HG02981 (cell line): ENCODE results near the gene TLE2.
"Not testable (repeated sequence)": the region's sequence is repeated elsewhere in the genome, so short reads cannot be mapped to it uniquely, and the experiment has no call there.

ENCODE experiments used
- ATAC-seq: cut with Tn5 transposase; IDR thresholded peaks from one replicate; pipeline ENCODE4 v1.9.1; 2021; ENCODE audit warnings: mild to moderate bottlenecking, moderate library complexity; ENCODE audit not compliant: unreplicated experiment

The TLE2 gene

DNA sequence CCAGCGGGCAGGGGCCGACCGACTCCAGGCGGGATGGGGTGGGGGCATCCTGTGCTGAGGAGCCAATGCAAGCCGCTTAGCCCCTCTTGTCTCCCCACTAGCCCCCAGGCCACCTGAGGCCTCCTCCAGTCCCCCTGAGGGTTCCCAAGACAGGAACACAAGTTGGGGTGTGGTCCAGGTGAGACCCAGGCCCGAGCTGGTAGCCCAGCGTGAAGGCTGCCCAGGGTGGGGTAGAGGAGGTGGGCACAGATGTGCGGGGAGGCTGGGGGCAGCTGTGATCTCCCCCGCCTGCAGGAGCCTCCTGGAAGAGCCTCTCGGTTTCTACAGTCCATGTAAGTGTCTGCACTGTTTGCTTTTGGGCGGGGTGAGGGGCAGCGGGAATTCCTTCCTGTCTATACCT lies 41.3 kb downstream of the TLE2 start:
- no peak for ATAC-seq

DNA sequence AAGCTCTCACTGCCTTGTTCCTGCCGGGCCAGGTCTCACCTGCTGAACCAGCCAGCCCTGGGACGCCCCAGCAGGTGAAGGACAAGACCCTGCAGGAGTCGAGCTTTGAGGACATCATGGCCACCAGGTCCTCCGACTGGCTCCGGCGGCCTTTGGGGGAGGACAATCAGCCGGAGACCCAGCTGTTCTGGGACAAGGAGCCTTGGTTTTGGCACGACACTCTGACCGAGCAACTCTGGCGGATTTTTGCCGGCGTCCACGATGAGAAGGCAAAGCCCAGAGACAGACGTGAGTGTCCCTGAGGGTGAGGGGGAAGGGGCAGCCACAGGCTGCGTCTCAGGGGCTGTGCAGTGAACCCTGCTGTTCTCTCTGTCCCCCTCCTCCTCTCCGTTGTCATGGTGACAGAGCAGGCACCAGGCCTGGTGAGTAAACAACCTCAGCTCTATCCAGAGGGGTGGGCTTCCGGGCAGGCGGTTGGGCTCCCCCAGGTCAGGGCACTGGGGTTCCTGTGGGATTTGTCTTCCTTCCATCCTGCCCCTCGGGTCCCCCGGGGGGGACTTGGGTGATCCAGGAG lies 42.0 kb downstream of the TLE2 start:
- ATAC-seq, result no peak

DNA sequence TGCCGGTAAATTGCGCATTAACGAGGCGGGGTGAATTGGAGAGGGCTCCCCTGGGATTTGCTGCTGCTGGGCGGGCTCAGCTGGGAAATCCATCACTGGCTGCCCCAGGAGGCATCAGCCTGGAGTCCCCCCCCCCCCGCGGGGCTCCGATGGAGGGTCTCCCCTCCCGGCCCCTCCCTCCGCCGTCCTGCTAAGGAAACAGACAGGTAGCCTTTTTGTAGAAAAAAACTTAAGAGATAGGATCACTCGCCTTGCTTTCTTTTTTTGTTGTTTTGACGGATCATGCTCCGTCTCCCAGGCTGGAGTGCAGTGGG lies 44.9 kb downstream of the TLE2 start:
- no peak for ATAC-seq

DNA sequence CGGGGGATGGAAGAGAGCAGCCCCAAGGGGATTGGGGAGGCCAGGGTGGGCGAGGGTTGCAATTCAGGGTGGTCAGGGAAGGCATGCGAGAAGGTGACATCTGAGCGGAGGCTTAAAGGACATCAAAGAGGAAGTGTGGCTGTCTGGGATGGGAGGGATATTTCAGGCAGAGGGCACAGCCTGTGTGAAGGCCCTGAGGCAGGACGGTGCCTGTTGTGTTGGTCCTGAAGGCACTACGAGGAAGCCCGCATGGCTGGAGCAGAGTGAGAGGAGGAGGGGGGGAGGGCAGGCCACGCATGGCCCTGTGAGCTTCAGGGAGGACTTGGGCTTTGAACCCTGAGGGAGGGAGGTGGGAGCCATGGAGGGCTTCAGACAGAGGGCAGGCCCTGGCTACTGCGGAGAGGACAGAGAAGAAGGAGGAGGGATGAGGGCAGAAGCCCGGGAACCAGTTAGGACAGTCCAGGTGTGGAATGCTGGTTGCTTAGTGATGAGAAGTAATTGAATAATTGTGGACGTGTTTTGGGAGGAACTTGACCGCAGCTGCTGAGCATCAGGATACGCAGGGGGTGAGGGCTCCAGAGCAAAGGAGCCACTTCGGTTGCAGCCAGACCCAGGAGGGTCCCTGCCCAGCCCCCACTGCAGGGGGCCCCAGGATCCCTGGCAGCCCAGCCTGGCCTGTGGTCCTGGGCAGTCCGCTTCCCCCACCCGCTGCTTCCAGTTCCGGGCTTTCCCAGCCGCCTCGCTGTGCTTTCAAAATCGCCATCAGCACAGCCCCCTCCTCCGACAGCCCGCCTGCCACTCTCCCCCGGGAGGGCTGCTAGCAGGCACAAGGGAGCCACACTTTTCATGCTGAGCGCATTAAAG lies 45.5 kb downstream of the TLE2 start:
- no peak for ATAC-seq

DNA sequence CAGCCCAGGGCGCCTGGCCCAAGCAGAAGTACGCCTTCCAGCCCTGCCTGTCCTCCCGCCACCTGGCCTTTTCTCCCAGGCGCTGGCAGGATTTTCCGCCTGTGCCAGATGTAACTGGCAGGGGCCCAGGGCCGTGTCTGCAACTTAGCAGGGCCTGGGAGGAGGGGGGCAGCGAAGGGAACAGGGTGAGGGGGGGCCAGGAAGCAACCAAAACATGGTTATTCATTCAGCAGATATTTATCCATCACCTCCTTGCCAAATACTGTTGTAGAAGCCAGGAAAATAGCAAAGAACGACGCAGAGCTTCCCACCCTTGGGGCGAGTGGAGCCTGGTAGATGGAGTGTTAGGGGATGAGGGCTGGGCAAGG lies 46.1 kb downstream of the TLE2 start:
- ATAC-seq, result no peak

DNA sequence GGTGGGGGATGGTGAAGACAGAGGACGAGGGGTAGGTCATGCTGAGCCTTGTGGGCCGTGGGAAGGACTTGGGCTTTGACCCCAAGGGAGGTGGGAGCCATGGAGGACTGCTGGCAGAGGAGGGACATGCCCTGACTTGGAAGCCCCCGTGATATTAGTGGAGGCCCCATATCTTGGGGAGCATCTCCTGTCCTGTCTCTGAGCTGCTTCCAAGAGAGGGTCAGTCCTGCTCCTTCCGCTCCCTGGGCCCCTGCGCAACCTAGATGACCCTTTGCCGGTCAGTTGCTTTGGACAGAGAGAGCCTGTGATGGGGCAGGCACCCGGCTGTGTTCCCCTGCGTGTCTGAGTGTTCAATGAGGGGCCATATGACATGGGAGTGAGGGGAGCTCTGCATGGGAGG lies 46.5 kb downstream of the TLE2 start:
- no peak for ATAC-seq

DNA sequence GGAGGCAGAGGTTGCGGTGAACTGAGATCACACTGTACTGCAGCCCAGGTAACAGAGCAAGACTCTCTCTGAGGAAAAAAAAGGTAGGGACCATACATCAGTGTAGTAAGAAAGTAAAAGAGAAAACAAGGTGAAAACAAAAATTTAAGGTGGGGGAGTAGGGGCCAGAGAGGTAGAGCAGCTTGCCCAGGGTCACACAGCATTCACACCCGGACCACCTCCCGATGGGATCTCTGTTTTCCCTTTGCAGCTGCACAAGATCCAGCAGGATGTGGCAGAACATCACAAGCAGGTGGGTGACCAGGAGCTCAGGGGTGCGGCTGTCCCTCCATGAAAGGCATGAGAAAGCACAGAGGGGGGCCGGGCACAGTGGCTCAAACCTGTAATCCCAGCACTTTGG lies 47.2 kb downstream of the TLE2 start:
- no peak for ATAC-seq

DNA sequence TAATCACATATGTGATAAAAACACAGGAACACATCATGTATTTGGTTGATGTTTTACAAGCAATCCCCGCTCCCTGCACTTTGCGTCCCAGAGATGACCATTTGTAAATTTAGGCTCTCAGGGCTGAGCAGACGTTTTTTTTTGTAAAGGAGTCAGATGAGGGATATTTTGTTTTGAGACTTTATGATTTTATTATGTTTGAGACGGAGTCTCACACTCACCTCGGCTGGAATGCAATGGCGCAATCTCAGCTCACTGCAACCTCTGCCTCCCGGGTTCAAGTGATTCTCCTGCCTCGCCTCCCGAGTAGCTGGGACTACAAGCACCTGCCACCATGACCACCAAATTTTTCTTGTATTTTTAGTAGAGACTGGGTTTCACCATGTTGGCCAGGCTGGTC lies 50.3 kb downstream of the TLE2 start:
- ATAC-seq, result no peak

DNA sequence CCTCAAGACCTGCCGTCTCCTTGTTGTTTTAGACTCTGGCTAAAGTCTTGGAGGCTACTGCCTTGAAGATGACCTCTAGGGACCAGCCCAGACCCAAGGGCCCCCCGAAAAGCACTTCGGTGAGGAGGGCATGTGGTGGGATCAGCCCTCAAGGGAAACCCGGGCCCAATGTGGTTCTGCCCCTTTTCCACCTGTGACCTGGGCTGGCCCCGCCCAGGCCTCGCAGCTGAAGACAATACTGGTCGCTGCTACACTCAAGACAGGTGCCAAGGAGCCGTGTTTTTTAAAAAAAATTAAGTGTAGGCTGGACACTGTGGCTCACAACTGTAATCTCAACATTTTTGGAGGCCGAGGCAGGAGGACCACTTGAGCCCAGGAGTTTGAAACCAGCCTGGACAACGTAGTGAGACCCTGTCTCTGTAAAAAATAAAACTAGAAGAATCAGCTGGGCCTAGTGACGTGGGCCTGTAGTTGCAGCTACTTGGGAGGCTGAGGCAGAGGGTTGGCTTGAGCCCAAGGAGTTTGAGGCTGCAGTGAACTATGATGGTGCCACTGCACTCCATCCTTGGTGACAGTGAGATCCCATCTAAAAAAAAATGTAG lies 50.8 kb downstream of the TLE2 start:
- ATAC-seq, result no peak

DNA sequence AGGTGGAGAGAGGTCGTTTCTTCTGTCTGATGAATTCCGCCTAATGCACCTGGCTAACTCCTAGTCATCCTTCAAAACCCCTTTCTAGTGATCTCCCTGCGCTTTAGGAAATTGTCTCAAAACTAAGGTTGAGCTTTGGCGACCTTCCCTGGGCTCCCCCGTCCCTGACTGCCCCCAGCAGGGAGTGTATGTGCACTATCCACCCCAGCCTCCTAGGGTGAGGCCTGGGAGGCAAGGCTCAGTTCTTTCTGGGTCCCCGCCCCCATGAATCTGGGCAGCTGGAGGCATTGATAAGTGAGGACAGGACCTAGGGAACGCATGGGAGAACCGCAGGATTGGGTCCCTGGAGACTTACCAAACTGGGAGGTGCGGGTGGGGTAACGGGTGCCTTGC lies 51.3 kb downstream of the TLE2 start:
- no peak for ATAC-seq

DNA sequence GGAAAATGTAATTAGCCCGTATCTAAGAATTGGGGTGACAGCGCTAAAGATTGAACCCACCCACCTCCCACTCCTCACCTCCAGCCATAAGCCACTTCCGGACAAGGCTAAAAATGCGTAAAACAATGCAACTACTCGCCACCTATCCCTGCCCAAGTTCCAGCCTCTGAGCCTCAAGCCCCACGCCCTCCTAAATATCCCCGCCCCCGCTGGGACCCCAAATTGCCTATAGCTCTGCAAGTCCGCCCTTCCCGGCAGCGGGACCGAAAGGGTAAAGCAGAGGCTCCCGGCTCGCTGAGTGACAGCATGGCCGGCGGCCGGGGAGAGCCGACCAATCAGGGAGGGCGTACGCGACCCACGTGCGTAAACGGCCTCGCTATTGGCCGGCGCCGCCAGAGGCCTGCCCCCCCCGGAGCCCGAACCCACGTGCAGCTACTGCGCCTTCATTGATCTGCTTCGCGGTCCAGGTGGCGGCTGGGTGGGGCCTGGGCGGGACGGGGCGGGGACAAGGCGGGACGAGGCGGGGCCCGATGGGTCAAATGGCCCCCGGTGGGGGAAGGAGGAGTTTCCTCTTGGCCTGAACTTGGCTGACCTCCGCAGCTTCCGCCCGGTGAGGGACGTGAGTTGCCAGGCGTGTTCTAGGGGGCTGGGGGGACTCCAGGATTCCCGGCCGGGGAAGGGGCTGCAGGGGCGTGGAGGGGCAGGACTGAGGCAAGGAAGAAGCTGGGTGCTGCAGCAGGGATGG lies 51.9 kb downstream of the TLE2 start, which contains the start of gene TLE6:
Gene TLE6, plus strand, starts transcription at position 564 of the 745 bp plus-strand sequence. CDS start 670 bp downstream, outside the sequence.
- ATAC-seq, result peak; percentile 92

DNA sequence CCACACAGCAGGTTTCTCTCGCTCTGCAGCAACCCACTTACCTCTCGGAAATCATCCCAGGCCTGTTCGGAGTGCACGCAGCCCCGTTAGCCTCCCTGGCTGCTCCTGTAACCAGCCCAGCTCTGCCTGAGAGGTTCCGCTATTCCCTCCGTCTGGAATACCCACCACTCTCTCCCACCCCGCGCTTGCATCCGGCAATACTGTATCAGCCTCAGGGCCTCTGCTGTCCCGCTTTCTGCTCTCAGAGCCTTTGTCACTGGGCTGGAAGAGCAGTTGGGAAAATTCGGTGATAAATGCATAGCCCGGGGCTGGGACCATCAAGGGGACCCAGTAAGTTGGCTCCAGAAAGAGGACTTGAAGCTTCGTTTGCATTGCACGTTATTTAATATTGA lies 52.5 kb downstream of the TLE2 start:
- no peak for ATAC-seq

DNA sequence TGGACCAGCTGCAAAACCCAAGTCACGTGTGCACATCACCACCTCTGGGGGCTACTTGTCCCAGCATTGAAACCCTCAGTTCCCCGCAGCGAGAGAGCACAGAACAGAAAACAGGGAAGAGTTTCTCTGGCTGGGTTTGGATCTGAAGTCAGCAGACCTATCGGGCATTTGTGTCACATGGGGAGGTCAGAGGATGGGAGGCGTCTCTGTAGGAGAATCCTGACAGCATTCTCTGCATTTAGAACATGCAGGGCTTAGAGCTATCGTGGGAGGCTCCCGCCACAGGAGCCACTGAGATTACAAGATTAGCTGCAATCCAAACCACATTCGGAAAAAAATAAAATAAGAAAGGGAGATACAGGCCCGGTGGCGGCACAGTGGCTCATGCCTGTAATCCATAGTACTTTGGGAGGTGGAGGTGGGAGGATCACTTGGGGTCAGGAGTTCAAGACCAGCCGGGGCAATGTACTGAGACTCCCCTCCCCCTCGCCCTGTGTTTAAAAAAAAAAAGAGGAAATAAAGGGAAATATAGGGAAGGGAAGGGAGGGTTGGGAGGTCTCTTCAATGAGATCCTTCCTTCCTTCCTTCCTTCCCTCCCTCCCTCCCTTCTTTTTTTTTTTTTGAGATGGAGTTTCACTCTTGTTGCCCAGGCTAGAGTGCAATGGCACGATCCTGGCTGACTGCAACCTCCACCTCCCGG lies 54.6 kb downstream of the TLE2 start:
- no peak for ATAC-seq

DNA sequence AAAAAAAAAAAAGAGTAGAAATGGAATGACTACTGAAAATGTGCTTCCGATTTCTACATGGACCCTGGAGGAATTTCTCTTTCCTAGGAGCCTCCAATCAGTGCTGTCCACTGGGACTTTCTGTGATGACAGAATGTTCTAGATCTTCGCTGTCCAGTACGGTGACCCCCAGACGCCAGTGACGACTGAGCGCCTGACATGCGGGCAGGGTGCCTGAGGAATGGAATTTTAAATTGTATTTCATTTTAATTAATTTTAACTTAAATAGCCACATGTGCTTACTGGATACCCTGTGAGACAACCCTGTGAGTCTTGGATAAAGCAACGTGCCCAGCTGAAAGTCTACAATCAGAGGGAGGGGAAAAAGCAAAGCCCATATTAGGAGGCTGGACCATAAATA lies 55.9 kb downstream of the TLE2 start:
- no peak for ATAC-seq

DNA sequence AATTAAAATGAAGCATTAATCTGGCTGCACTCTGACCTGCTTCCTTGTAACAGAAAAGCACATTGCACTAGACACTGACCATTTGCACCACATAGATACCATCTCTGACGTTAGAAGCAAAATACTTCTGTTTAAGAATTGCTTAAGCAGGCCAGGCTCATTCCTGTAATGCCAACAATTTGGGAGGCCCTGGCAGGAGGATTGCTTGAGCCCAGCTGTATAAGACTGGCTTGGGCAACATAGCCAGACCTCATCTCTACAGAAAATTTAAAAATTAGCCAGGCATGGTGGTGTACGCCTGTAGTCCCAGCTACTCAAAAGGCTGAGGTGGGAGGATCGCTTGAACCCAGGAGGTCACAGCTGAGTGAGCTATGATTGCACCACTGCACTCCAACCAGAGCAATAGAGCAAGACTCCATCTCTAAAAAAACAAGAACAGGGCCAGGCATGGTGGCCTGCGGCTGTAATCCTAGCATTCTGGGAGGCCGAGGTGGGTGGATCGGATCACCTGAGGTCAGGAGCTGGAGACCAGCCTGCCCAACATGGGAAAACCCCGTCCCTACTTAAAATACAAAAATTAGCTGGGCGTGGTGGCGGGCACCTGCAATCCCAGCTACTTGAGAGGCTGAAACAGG lies 58.8 kb downstream of the TLE2 start:
- no peak for ATAC-seq

DNA sequence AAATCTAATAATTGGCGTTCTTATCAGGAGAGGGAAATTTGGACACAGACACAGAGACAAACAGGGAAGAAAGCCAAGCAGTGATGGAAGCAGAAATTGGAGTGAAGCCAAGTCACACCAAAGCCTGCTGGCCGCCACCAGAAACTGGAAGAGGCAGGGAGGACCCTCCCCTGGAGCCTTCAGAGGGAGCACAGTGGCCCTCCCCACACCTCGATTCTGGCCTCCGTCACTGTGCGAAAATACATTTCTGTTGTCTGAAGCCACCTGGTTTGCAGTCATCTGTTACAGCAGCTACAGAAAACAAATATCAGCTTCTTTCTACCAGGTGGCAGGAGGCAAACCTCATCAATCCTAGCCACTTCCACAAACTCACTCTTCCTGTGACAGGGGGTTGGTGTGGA lies 60.0 kb downstream of the TLE2 start:
- ATAC-seq, result no peak

DNA sequence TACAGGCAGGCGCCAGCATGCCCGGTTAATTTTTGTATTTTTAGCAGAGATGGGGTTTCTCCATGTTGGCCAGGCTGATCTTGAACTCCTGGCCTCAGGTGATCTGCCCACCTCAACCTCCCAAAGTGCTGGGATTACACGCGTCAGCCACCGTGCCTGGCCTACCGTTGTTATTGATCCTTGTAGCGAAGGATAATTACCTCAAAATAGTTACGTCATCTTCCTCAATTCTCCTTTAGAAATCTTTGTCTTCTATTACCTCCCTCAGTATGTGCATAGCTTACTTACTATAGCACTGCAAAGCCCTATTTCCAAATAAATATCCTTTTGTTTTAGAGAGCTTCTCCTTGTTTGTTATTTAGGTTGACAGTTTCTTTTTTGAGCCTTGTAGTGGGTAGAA lies 61.1 kb downstream of the TLE2 start:
- no peak for ATAC-seq

DNA sequence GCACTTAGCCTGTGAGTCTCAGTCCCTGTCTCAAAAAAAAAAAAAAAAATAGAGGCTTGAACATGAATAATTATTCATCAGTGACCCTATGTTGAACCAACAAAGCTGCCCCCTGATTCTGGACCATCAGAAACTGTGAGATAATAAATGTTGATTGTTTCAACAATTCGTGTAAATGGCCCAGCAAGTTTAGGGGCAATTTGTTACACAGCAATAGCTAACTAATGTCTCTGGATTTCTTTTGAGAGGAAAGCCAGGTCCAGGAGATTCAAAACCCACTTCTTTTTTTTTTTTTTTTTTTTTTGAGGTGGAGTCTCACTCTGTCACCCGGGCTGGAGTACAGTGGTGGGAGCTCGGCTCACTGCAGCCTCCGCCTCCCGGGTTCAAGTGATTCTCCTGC lies 64.2 kb downstream of the TLE2 start:
- no peak for ATAC-seq

DNA sequence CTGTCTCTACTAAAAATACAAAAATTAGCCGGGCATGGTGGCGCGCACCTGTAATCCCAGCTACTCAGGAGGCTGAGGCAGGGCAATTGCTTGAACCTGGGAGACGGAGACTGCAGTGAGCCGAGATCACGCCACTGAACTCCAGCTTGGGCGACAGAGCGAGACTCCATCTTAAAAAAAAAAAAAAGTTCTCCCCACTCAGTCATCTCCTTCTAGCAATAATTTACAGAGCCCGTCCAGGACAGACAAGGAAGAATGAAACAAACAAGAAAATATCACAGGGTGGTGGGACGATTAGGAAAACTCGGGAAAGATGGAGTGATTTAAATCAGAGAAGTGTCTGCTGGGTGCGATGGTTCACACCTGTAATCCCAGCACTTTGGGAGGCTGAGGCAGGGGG lies 65.4 kb downstream of the TLE2 start:
- not testable (repeated sequence) for ATAC-seq

DNA sequence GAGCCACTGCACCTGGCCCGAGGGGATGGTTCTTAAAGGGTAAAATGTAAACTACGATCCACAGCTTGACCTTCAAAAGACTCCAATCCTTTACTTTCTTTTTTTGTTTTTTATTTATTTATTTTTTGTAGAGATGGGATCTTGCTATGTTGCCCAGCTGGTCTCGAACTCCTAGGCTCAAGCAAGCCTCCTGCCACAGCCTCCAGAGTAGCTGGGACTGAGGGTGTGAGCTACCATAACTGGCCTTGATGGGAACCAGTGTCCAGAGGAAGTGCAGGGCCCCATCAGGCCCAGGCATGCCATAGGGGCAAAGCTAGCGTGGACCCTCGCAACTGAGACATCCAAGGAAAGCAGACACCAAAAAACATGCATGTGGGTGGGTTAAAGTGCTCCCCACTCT lies 66.0 kb downstream of the TLE2 start:
- no peak for ATAC-seq
